Measurements from ENCODE around the gene TFF1. TPM values are rescaled to one million over a fixed set of nuclear protein-coding genes. Genes with fewer than 3 reads are reported as not detected.
"Not testable (repeated sequence)": the region's sequence is repeated elsewhere in the genome, so short reads cannot be mapped to it uniquely, and the experiment has no call there.

TFF1 gene
- polyA plus RNA-seq, 1 donor, result 4.9 TPM

DNA sequence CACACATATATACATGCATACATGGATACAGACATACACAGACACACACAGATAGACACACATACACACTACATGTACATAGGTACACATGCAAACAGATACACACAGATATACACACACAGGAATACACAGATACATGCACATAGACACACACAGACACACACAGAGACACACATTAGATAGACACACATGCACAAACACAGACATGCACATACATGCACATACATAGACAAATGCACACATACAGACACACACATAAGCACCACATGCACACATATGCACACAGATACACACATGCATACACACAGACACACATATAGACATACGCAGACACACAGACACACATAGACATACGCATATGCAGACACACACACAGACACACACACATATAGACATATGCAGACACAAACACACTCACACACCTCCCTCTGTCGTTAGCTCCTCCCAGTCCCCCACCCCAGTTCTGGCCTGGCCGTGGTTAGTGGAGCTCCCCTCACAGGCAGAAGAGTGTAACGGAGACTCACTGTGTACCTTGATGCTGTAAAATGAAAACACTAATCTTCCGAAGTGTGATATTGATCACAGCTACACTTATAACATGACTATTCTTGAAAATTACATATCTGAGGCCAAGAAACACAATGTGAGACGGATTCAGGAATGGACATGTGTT lies 45.0 kb upstream of the TFF1 start:
- H3K4me1 ChIP-seq (ENCODE audit: control insufficient read depth, insufficient read depth, low read length), result no peaks in the 10 kb centered on the region
- WGBS (ENCODE audit: insufficient coverage, low lambda C conversion rate), result no CpG with 5 or more reads among the region's 7 CpGs
- H3K9me3 ChIP-seq (ENCODE audit: control insufficient read depth, low read depth, low read length), result no peaks in the 10 kb centered on the region
- H3K36me3 ChIP-seq (ENCODE audit: control insufficient read depth, insufficient read depth, low read length), result no peaks in the 10 kb centered on the region
- H3K27ac ChIP-seq (ENCODE audit: low read length), result no peak overlapping the region
- DNase-seq, result peak in 1 of 2 donors; percentile 20
- no peak overlapping the region for H3K4me3 ChIP-seq (ENCODE audit: low read length)
- no peaks in the 10 kb centered on the region for H3K27me3 ChIP-seq (ENCODE audit: control insufficient read depth, insufficient read depth, low read length)

DNA sequence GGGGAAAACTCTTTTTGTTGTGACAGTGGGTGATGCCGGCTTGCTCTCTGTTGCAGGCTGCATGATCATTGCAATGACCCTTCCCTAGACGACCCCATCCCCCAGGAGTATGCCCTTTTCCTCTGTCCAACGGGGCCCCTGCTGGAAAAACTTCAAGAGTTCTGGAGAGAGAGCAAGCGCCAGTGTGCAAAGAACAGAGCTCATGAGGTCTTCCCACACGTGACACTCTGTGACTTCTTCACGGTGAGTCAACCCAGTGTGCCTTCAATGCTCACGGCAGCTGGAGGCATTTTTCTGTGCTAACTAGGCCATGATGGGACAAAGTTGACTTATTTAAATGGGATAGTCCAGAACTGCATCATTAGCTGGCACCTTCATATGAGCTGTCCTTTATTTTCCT lies 43.0 kb upstream of the TFF1 start:
- no peak overlapping the region for H3K4me3 ChIP-seq (ENCODE audit: low read length)
- no peak for DNase-seq

DNA sequence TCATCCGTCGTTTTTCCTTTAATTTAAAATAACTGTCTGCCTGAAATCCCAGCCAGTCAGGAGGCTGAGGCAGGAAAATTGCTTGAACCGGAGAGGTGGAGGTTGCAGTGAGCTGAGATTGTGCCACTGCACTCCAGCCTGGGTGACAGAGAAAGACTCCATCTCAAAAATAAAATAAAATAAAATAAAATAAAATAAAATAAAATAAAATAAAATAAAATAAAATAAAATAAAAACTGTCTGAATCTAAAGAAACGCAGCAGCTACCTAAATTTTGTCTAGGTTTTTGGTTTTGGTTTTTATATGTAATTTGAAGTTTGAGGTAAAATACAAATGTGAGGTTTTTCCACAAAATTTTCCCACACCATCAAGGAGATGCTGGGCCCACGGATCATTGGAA lies 42.4 kb upstream of the TFF1 start:
- H3K36me3 ChIP-seq (ENCODE audit: control insufficient read depth, insufficient read depth, low read length); DNase-seq; H3K9me3 ChIP-seq (ENCODE audit: control insufficient read depth, low read depth, low read length); H3K4me3 ChIP-seq (ENCODE audit: low read length); H3K27ac ChIP-seq (ENCODE audit: low read length); H3K27me3 ChIP-seq (ENCODE audit: control insufficient read depth, insufficient read depth, low read length); H3K4me1 ChIP-seq (ENCODE audit: control insufficient read depth, insufficient read depth, low read length): not testable (repeated sequence)
- 92% methylated on average over 3 of the region's 5 CpGs for WGBS (ENCODE audit: insufficient coverage, low lambda C conversion rate)

More for the DNA sequence above, 43.0 kb upstream of the TFF1 start:
- no peaks in the 10 kb centered on the region for H3K4me1 ChIP-seq (ENCODE audit: control insufficient read depth, insufficient read depth, low read length)
- no peaks in the 10 kb centered on the region for H3K9me3 ChIP-seq (ENCODE audit: control insufficient read depth, low read depth, low read length)
- H3K27me3 ChIP-seq (ENCODE audit: control insufficient read depth, insufficient read depth, low read length), result no peaks in the 10 kb centered on the region
- no peak overlapping the region for H3K27ac ChIP-seq (ENCODE audit: low read length)
- WGBS (ENCODE audit: insufficient coverage, low lambda C conversion rate), result no CpG with 5 or more reads among the region's 7 CpGs
- H3K36me3 ChIP-seq (ENCODE audit: control insufficient read depth, insufficient read depth, low read length), result no peaks in the 10 kb centered on the region

DNA sequence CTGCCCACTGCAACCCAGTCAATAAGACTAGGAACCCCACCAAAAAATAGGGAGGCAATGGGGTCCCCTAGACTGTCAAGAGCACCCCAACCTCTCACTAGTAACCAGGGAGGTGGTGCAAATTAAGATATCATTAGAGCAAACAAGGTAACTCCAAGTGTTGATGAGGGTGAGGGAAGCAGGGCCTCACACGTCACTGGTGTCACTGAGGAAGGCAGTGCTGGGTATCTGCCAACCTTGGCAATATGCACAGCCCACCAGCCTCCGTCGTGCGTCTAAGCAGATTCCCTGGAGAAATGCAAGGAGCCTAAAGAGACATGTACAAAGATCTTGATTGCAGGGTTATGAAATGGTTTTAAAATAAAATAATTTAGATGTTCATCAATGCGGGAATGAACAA lies 41.1 kb upstream of the TFF1 start:
- H3K36me3 ChIP-seq (ENCODE audit: control insufficient read depth, insufficient read depth, low read length), result no peaks in the 10 kb centered on the region
- no peak overlapping the region for H3K4me3 ChIP-seq (ENCODE audit: low read length)
- no CpG with 5 or more reads among the region's 5 CpGs for WGBS (ENCODE audit: insufficient coverage, low lambda C conversion rate)
- H3K27ac ChIP-seq (ENCODE audit: low read length), result no peak overlapping the region
- H3K27me3 ChIP-seq (ENCODE audit: control insufficient read depth, insufficient read depth, low read length), result no peaks in the 10 kb centered on the region
- no peak for DNase-seq
- H3K9me3 ChIP-seq (ENCODE audit: control insufficient read depth, low read depth, low read length), result no peaks in the 10 kb centered on the region
- no peaks in the 10 kb centered on the region for H3K4me1 ChIP-seq (ENCODE audit: control insufficient read depth, insufficient read depth, low read length)

DNA sequence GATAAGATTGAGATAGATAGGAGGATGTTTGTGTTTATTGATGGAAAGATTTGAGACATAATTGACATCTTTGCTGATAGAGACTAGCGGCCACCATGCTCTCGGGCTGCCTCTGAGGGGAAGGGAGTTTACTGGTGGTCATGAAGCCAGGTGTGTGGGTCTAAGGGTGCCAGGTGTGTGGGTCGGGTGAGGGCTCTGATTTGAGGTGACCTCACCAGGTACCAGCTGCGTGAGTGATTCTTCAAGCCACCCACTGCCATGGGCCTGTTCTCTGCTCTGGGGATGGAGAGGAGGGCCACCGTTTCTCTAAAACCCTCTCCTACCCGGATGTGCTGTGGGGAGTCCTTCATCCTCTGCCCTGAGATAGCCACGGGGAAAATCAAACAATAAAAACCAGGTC lies 40.5 kb upstream of the TFF1 start:
- no peak for DNase-seq
- Histone ChIP-seq H3K4me1 (ENCODE audit: control insufficient read depth, insufficient read depth, low read length) (no peaks in the 10 kb centered on the region), H3K27ac (ENCODE audit: low read length) (no peak overlapping the region), H3K9me3 (ENCODE audit: control insufficient read depth, low read depth, low read length) (no peaks in the 10 kb centered on the region), H3K27me3 (ENCODE audit: control insufficient read depth, insufficient read depth, low read length) (no peaks in the 10 kb centered on the region), H3K4me3 (ENCODE audit: low read length) (no peak overlapping the region), H3K36me3 (ENCODE audit: control insufficient read depth, insufficient read depth, low read length) (no peaks in the 10 kb centered on the region)
- WGBS (ENCODE audit: insufficient coverage, low lambda C conversion rate), result no CpG with 5 or more reads among the region's 7 CpGs

DNA sequence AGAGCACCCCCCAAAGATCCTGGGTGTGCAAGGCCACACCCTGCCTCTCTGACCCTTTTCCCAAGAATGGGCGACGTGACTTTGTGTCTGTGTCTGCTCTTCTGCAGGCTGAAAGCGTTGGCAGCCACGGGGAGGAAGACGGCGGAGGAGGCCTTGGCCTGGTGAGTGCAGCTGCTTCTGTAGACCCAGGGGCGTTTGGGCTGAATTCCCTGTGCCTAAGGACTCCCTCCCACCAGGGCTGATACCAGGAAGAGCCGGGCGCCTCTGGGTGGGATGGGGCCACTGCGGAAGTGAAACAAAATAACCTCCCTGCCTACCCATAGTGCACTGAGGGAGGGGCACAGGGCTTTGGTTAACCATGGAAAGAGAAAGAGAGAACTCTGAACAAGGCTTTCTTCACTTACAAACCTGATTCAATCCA lies 39.9 kb upstream of the TFF1 start:
- Histone ChIP-seq H3K4me3 (ENCODE audit: low read length) (no peak overlapping the region), H3K27me3 (ENCODE audit: control insufficient read depth, insufficient read depth, low read length) (no peaks in the 10 kb centered on the region), H3K27ac (ENCODE audit: low read length) (no peak overlapping the region), H3K9me3 (ENCODE audit: control insufficient read depth, low read depth, low read length) (no peaks in the 10 kb centered on the region), H3K36me3 (ENCODE audit: control insufficient read depth, insufficient read depth, low read length) (no peaks in the 10 kb centered on the region), H3K4me1 (ENCODE audit: control insufficient read depth, insufficient read depth, low read length) (peaks cover 5% of the 10 kb centered on the region)
- DNase-seq, result no peak
- WGBS (ENCODE audit: insufficient coverage, low lambda C conversion rate), result no CpG with 5 or more reads among the region's 10 CpGs

DNA sequence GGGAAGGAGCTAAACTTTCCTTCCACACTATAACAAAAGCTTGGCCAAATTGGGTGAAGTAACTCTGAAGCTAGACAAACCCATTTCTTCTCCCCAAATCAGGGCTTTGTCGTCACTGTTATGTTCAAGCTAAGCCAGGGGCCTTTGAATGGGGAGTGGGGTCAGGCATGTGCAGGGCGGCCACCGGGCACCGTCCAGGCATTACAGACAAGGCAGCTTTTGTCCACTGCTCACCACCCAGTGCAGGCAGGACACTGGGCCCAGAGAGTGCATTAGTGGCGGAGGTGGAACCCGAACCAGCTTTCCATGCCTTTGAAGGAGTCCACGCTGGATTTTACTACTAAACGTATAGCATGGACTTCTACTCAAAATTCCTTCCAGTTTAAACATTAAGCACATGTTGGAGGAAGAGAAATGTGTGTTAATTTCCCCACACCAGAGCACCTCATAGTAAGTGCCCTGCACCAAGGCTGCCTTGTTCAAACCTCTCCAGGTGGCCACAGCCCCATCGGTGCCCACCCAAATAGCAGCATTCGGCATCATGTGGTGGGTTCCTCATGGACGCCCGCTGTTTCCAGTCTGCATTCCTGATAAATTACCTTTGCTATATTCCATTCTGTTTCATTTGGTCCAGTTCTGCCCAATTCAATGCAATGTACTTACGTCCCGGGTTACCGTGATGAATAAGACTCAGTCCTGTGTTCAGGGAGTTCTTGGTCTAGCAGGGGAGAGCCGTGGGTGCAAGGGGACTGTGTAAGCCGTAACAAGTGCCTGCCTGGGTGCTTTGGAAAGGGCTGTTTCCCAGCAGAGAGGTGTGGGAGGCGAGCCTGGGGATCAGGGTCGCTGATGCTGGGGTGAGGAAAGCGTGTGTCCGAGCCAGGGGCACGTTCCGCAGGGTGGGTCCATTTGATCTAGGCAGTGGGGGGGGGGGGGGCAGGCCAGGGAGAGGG lies 39.0 kb upstream of the TFF1 start:
- H3K4me1 ChIP-seq (ENCODE audit: control insufficient read depth, insufficient read depth, low read length), result peaks cover 5% of the 10 kb centered on the region
- H3K9me3 ChIP-seq (ENCODE audit: control insufficient read depth, low read depth, low read length), result no peaks in the 10 kb centered on the region
- no peaks in the 10 kb centered on the region for H3K36me3 ChIP-seq (ENCODE audit: control insufficient read depth, insufficient read depth, low read length)
- no peak overlapping the region for H3K27ac ChIP-seq (ENCODE audit: low read length)
- H3K4me3 ChIP-seq (ENCODE audit: low read length), result no peak overlapping the region
- WGBS (ENCODE audit: insufficient coverage, low lambda C conversion rate), result 93% methylated on average over 3 of the region's 23 CpGs
- no peak for DNase-seq
- H3K27me3 ChIP-seq (ENCODE audit: control insufficient read depth, insufficient read depth, low read length), result no peaks in the 10 kb centered on the region

DNA sequence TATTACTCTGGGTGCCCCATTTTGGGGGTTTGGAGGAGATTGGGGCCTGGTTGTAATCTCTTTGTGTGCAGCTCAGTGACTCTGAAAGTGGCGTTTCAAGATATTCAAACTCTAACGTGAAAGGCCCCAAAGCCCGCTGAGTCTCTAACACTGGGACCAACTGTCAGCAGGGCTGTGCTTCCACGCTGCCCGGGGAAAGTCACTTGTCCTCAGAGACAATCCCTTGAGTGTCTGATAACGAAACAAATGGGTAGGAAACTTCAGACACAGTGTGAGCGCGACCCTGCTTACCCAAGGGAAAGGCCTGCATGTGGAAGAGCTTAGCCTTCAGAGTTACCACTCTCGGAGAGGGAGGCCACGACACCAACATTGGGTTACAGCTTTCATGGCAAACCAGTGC lies 38.2 kb upstream of the TFF1 start:
- Histone ChIP-seq H3K27me3 (ENCODE audit: control insufficient read depth, insufficient read depth, low read length) (no peaks in the 10 kb centered on the region), H3K27ac (ENCODE audit: low read length) (no peak overlapping the region), H3K4me1 (ENCODE audit: control insufficient read depth, insufficient read depth, low read length) (peaks cover 5% of the 10 kb centered on the region), H3K9me3 (ENCODE audit: control insufficient read depth, low read depth, low read length) (no peaks in the 10 kb centered on the region), H3K36me3 (ENCODE audit: control insufficient read depth, insufficient read depth, low read length) (no peaks in the 10 kb centered on the region), H3K4me3 (ENCODE audit: low read length) (no peak overlapping the region)
- no peak for DNase-seq
- WGBS (ENCODE audit: insufficient coverage, low lambda C conversion rate), result 100% methylated on average over 1 of the region's 10 CpGs

DNA sequence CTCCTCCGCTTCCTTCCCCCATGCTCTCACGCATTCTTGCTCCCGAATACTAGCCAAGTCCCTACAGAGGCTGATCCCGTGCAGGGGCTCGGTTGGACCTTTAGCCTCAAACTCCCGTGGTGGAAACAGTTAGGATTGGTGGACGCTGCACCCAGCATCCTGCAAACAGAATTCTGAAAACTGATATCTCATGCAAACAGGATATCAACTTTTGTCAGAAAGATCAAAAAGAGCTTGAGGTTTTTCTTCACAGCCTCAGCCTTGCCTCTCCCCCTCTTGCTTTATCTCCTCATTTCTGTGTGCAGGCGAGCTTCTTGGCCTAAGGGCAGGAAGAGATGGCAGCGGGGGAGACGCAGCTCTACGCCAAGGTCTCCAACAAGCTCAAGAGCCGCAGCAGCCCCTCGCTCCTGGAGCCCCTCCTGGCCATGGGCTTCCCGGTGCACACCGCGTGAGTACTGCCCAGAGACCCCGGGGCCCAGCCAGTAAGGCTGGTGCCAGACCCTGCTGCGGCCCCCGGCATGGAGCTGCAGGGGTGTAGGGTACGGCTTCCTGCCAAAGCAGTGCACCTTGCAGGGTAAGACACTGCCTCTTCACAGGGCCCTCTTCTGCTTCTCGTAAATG lies 37.4 kb upstream of the TFF1 start, which contains the start of gene UBASH3A:
UBASH3A (plus strand) TSS at position 292 of the 621 bp plus-strand sequence; CDS start at position 336, 44 bp downstream.
- no peak within 1 kb of the TSS for H3K27ac ChIP-seq (ENCODE audit: low read length)

DNA sequence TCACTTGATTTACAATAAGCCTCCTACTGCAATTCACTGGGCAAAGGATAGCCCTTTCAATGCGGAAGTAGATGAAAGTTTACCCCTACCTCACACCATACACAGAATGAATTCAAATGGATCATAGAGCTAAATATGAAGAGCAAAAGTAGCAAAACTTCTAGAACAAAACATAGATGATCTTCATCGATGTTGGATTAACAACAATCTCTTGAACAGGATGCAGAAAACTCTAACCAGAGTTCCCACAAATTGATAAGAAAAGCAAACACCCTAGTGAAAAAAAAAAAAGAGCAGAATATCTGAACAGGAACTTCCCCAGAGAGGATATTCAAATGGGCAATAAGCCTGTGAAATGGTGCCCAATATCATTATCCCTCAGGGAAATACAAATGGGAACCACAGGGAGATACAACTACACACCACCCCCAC lies 35.5 kb upstream of the TFF1 start:
- H3K36me3 ChIP-seq (ENCODE audit: control insufficient read depth, insufficient read depth, low read length), result no peaks in the 10 kb centered on the region
- no peaks in the 10 kb centered on the region for H3K27me3 ChIP-seq (ENCODE audit: control insufficient read depth, insufficient read depth, low read length)
- no peaks in the 10 kb centered on the region for H3K9me3 ChIP-seq (ENCODE audit: control insufficient read depth, low read depth, low read length)
- peaks cover 15% of the 10 kb centered on the region for H3K4me1 ChIP-seq (ENCODE audit: control insufficient read depth, insufficient read depth, low read length)
- H3K27ac ChIP-seq (ENCODE audit: low read length), result peak overlapping the region; percentile 37
- WGBS (ENCODE audit: insufficient coverage, low lambda C conversion rate), result 40% methylated on average over 1 of the region's 2 CpGs
- no peak overlapping the region for H3K4me3 ChIP-seq (ENCODE audit: low read length)
- no peak for DNase-seq

More for the DNA sequence above, 37.4 kb upstream of the TFF1 start, which contains the start of gene UBASH3A:
- Histone ChIP-seq H3K36me3 (ENCODE audit: control insufficient read depth, insufficient read depth, low read length) (no peaks in the 10 kb centered on the region), H3K9me3 (ENCODE audit: control insufficient read depth, low read depth, low read length) (no peaks in the 10 kb centered on the region), H3K27me3 (ENCODE audit: control insufficient read depth, insufficient read depth, low read length) (no peaks in the 10 kb centered on the region), H3K4me3 (ENCODE audit: low read length) (no peak within 1 kb of the TSS), H3K4me1 (ENCODE audit: control insufficient read depth, insufficient read depth, low read length) (peaks cover 8% of the 10 kb centered on the region)
- 27% methylated on average over 3 of the region's 21 CpGs for WGBS (ENCODE audit: insufficient coverage, low lambda C conversion rate)
- no peak for DNase-seq

All from large intestine (tissue), 3 donors.